A549 (cell line): ENCODE data around the gene RFX1. TPM values are rescaled to one million over a fixed set of nuclear protein-coding genes. Genes with fewer than 3 reads are reported as not detected.

Source experiments
- ATAC-seq, 2 experiments: fragments of 200-7000 bp in 1 of 2; fragments of >200 bp in 1 of 2; cut with Nextera tagmentation in 1 of 2; cut with Tn5 transposase in 1 of 2; 3 replicates each; pipeline versions ENCODE4 v1.8.0 to v1.9.1; 2018 to 2020; ENCODE audit warnings: mild to moderate bottlenecking in 1 of 2, moderate library complexity in 1 of 2
- CTCF ChIA-PET: fragments of 300-600 bp; sonication (Branson Sonifier 250); formaldehyde crosslinking; extraction: SDS; loops from one replicate; lab custom pipeline; 2021; ENCODE audit warnings: antibody characterized with exemption, inconsistent platforms; lab: Yijun Ruan, JAX
- POLR2A ChIA-PET: fragments of 350-600 bp; formaldehyde crosslinking; extraction: SDS; loops from one replicate; lab custom pipeline; 2021; ENCODE audit warnings: antibody characterized with exemption, inconsistent platforms; lab: Yijun Ruan, JAX
- DNase-seq, 2 experiments: peaks; one replicate each; pipeline versions ENCODE4 v3.0.0 to v3.0.0-alpha.2; 2011 to 2016; ENCODE audit warnings: low read depth in 1 of 2, low spot score in 1 of 2
- FAIRE-seq: peaks from 2 replicates; lab custom pipeline; 2011; peaks lifted over from hg19 to GRCh38; lab: Jason Lieb, UNC
- H3K27ac ChIP-seq, 2 experiments: fragments of >200 bp; sonication (Bioruptor Twin); formaldehyde crosslinking; 3 replicates each; pipeline ENCODE4 v1.5.1; 2016 to 2017
- H3K4me1 ChIP-seq: fragments of >200 bp; sonication (Bioruptor Twin); formaldehyde crosslinking; 3 replicates; pipeline ENCODE4 v1.6.1; 2016
- H3K4me2 ChIP-seq: fragments of >200 bp; sonication (Bioruptor Twin); formaldehyde crosslinking; 3 replicates; pipeline ENCODE4 v1.6.1; 2016
- H3K4me3 ChIP-seq: fragments of >200 bp; sonication (Bioruptor Twin); formaldehyde crosslinking; 3 replicates; pipeline ENCODE4 v1.5.1; 2016
- H3K9me3 ChIP-seq: fragments of >200 bp; sonication (Bioruptor Twin); formaldehyde crosslinking; 3 replicates; pipeline ENCODE4 v1.6.1; 2016
- CTCF ChIP-seq: fragments of >200 bp; sonication (Bioruptor Twin); formaldehyde crosslinking; IDR thresholded peaks from 3 replicates; pipeline ENCODE4 v1.5.1; 2016
- EP300 ChIP-seq, 2 experiments: fragments of >200 bp; sonication (Bioruptor Twin); formaldehyde crosslinking; IDR thresholded peaks; 2 replicates in 1 of 2; 3 replicates in 1 of 2; pipeline ENCODE4 v1.6.1; 2016 to 2017
- HDAC2 ChIP-seq: fragments of 200-600 bp; sonication (generic); IDR thresholded peaks from 2 replicates; pipeline ENCODE4 v1.6.1; 2016
- HES2 ChIP-seq: fragments of >200 bp; sonication (Bioruptor Twin); formaldehyde crosslinking; IDR thresholded peaks from 2 replicates; pipeline ENCODE4 v1.6.1; 2016
- HEYL ChIP-seq: fragments of 250-450 bp; sonication (Bioruptor Pico); IDR thresholded peaks from 2 replicates; pipeline ENCODE4 v1.8.0; 2021; ENCODE audit warnings: mild to moderate bottlenecking, moderate library complexity
- HMGXB4 ChIP-seq: fragments of 250-450 bp; sonication (Bioruptor Pico); IDR thresholded peaks from 2 replicates; pipeline ENCODE4 v1.5.0; 2021; ENCODE audit warnings: mild to moderate bottlenecking, moderate library complexity, borderline replicate concordance
- HOXA7 ChIP-seq: fragments of 250-450 bp; sonication (Bioruptor Pico); IDR thresholded peaks from 2 replicates; pipeline ENCODE4 v1.5.0; 2020; ENCODE audit warnings: mild to moderate bottlenecking, moderate library complexity
- JUN ChIP-seq, 2 experiments: fragments of >200 bp; sonication (Bioruptor Twin); formaldehyde crosslinking; IDR thresholded peaks; 2 replicates in 1 of 2; 3 replicates in 1 of 2; pipeline ENCODE4 v1.6.1; 2016 to 2017
- JUNB ChIP-seq: fragments of >200 bp; sonication (Bioruptor Twin); formaldehyde crosslinking; IDR thresholded peaks from 2 replicates; pipeline ENCODE4 v1.6.1; 2016
- KDM5A ChIP-seq: fragments of 200-600 bp; sonication (generic); IDR thresholded peaks from 2 replicates; pipeline ENCODE4 v1.6.1; 2016; ENCODE audit warnings: antibody characterized with exemption, mild to moderate bottlenecking
- MAFK ChIP-seq: fragments of 450-650 bp; IDR thresholded peaks from 2 replicates; pipeline ENCODE4 v1.6.1; 2014; ENCODE audit not compliant: partially characterized antibody
- MYC ChIP-seq: IDR thresholded peaks from 2 replicates; pipeline ENCODE4 v1.6.1; 2012; ENCODE audit warnings: mild to moderate bottlenecking, inconsistent platforms, low read length, improper control_type of control experiment, borderline replicate concordance
- NPAS2 ChIP-seq: fragments of 250-450 bp; sonication (Bioruptor Pico); IDR thresholded peaks from 2 replicates; pipeline ENCODE4 v1.8.0; 2022; ENCODE audit warnings: mild to moderate bottlenecking, moderate library complexity, borderline replicate concordance
- POLR2AphosphoS2 ChIP-seq: conservative IDR thresholded peaks from 2 replicates; pipeline ENCODE4 v1.6.1; 2012; ENCODE audit warnings: low read length, improper control_type of control experiment, inconsistent platforms
- RAD21 ChIP-seq, 2 experiments: fragments of >200 bp in 1 of 2; sonication (Bioruptor Twin) in 1 of 2; formaldehyde crosslinking in 1 of 2; IDR thresholded peaks in 1 of 2; conservative IDR thresholded peaks in 1 of 2; 2 replicates in 1 of 2; 3 replicates in 1 of 2; pipeline ENCODE4 v1.6.1; 2012 to 2018; ENCODE audit warnings: inconsistent platforms in 1 of 2
- RARB ChIP-seq: fragments of 250-450 bp; sonication (Bioruptor Pico); IDR thresholded peaks from 2 replicates; pipeline ENCODE4 v1.8.0; 2021; ENCODE audit warnings: mild to moderate bottlenecking, moderate library complexity
- RCOR1 ChIP-seq: fragments of 150-350 bp; IDR thresholded peaks from 2 replicates; pipeline ENCODE4 v1.6.1; 2014; ENCODE audit warnings: antibody characterized with exemption, low read length, low read depth
- TFCP2L1 ChIP-seq: fragments of 250-450 bp; sonication (Bioruptor Pico); IDR thresholded peaks from 2 replicates; pipeline ENCODE4 v1.5.0; 2021; ENCODE audit warnings: mild to moderate bottlenecking
- ZNF302 ChIP-seq: fragments of 250-450 bp; sonication (Bioruptor Pico); IDR thresholded peaks from 2 replicates; pipeline ENCODE4 v1.9.0; 2021; ENCODE audit warnings: inconsistent platforms, mild to moderate bottlenecking, moderate library complexity
- WGBS: methylation state at CpG from one replicate; pipeline ENCODE4 v1.1.6; 2017; ENCODE audit errors: missing lambda C conversion rate; 5-methylcytosine and 5-hydroxymethylcytosine counted together
- polyA plus RNA-seq, 4 experiments: library from polyadenylated mRNA; depleted of rRNA in 3 of 4; stranded (reverse); fragments of >200 nt; fragmentation: RNase III in 1 of 4; extraction: RNeasy Plus Mini Kit Qiagen cat#74134 plus additional on column Dnase treatment in 1 of 4; gene quantifications; 2 replicates in 3 of 4; 3 replicates in 1 of 4; pipeline ENCODE4 v1.2.3, GENCODE V29; 2011 to 2017
- TF ChIP-seq, protein P1 (sequence below): IDR thresholded peaks from 2 replicates; pipeline ENCODE4 v1.6.1; 2012; ENCODE audit warnings: low read depth, borderline replicate concordance
- TF ChIP-seq, protein P2 (sequence below): fragments of 450-650 bp; IDR thresholded peaks from 2 replicates; pipeline ENCODE4 v1.6.1; 2014; ENCODE audit warnings: antibody characterized with exemption

RFX1 gene
- polyA plus RNA-seq, 2 of the 4 experiments (the other 2 are of a cell fraction), result 0.57 to 5.4 TPM

- peaks cover 10% of the 10 kb centered on the region for H3K4me1 ChIP-seq
- no peak overlapping the region for H3K4me2 ChIP-seq
- DNase-seq, result no peak
- TF ChIP-seq HOXA7 (CRISPR knock-in tag) (no peak), HMGXB4 (no peak), EP300 (IDR thresholded peaks at IDR 0.05) (no peak), HES2 (no peak), CTCF (no peak), MYC (no peak), JUNB (no peak), HDAC2 (no peak), TFCP2L1 (CRISPR knock-in tag) (no peak), MAFK (no peak)
- TF ChIP-seq, protein P1, sequence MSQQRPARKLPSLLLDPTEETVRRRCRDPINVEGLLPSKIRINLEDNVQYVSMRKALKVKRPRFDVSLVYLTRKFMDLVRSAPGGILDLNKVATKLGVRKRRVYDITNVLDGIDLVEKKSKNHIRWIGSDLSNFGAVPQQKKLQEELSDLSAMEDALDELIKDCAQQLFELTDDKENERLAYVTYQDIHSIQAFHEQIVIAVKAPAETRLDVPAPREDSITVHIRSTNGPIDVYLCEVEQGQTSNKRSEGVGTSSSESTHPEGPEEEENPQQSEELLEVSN, result no peak
- TF ChIP-seq, all 56 proteins: peak for 0
- 43% methylated on average over 5 of the region's 11 CpGs for WGBS
- CTCF ChIA-PET, result interaction anchor here (1.1 to 1.4 kb wide), 3 partner anchors 12 to 102 kb away, joined by 3 to 6 read pairs (median 4); partner anchors contain the start of gene ASF1B
- POLR2A ChIA-PET, result interaction anchor here (0.6 kb wide), 1 partner anchor 9 kb away, joined by 3 read pairs; no protein-coding TSS in a partner anchor
- ATAC-seq (no peak), FAIRE-seq (no peak)
- no peak overlapping the region for H3K4me3 ChIP-seq
- H3K9me3 ChIP-seq, result no peaks in the 10 kb centered on the region
- H3K27ac ChIP-seq, result no peak overlapping the region
Measured at GRCh38 chr19:14054721-14055120, 48.6 kb upstream of the RFX1 start.

DNA sequence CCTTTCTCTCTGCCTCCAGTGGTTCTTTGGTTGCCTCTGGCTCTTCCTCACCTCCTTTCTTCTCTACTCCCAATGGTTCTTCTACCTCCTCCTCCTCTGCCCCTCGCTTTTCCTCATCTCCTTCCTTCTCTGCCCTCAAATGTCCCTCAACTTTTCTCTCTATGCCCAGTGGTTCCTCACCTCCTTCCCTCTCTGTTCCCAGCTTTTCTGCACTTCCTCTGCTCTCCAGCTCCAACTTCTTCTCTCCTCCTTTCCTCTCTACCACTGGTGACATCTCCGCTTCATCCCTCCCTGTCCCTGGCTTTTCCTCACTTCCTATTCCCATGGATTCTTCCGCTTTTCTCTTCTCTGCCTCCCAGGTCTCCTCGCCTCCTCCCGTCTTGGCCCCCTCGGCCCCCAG, 48.0 kb upstream of the RFX1 start:
- no peak for ATAC-seq
- no peak overlapping the region for H3K4me3 ChIP-seq
- FAIRE-seq, result no peak
- WGBS, result 92% methylated on average over 6 of the region's 6 CpGs
- H3K4me2 ChIP-seq, result no peak overlapping the region
- H3K27ac ChIP-seq, result no peak overlapping the region
- CTCF ChIA-PET, result interaction anchor here (1.1 to 1.4 kb wide), 3 partner anchors 11 to 101 kb away, joined by 3 to 6 read pairs (median 4); partner anchors contain the start of gene ASF1B
- no peaks in the 10 kb centered on the region for H3K9me3 ChIP-seq
- peaks cover 10% of the 10 kb centered on the region for H3K4me1 ChIP-seq
- POLR2A ChIA-PET, result no interaction called here
- no peak for DNase-seq
- TF ChIP-seq KDM5A, result no peak
- no peak for TF ChIP-seq NPAS2 (CRISPR knock-in tag)
- TF ChIP-seq JUN (IDR thresholded peaks at IDR 0.05), result no peak
- no peak for TF ChIP-seq RAD21 (conservative IDR thresholded peaks at IDR 0.05 in 1 of 2, IDR thresholded peaks at IDR 0.05 in 1 of 2)
- TF ChIP-seq ZNF302 (CRISPR knock-in tag), result no peak
- TF ChIP-seq, protein P2, sequence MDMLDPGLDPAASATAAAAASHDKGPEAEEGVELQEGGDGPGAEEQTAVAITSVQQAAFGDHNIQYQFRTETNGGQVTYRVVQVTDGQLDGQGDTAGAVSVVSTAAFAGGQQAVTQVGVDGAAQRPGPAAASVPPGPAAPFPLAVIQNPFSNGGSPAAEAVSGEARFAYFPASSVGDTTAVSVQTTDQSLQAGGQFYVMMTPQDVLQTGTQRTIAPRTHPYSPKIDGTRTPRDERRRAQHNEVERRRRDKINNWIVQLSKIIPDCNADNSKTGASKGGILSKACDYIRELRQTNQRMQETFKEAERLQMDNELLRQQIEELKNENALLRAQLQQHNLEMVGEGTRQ, result no peak
- no peak for TF ChIP-seq HEYL (CRISPR knock-in tag)
- TF ChIP-seq POLR2AphosphoS2, result no peak
- no peak for TF ChIP-seq RCOR1
- TF ChIP-seq HES2, result no peak
- TF ChIP-seq, protein P1, result no peak
- TF ChIP-seq RARB, result no peak
- TF ChIP-seq TFCP2L1 (CRISPR knock-in tag), result no peak
